ENCODE results near the gene ANKRD34A.

- TF ChIP-seq CTCF (conservative IDR thresholded peaks at IDR 0.05; ENCODE audit: low read depth in 2 of 2): no peak
- no peak for TF ChIP-seq POLR2AphosphoS5 (IDR thresholded peaks at IDR 0.05; ENCODE audit: low read depth)
- TF ChIP-seq REST (IDR thresholded peaks at IDR 0.05; ENCODE audit: unreplicated experiment): no peak
- no peak for TF ChIP-seq EZH2 (IDR thresholded peaks at IDR 0.05; ENCODE audit: low read depth, unreplicated experiment)
- no peak for TF ChIP-seq JUNB (IDR thresholded peaks at IDR 0.05; ENCODE audit: unreplicated experiment)
- no peak for TF ChIP-seq EZH2phosphoT487 (IDR thresholded peaks at IDR 0.05; ENCODE audit: unreplicated experiment)
- no peak for TF ChIP-seq STAT1 (IDR thresholded peaks at IDR 0.05; ENCODE audit: unreplicated experiment)
These were observed 35.1 kb upstream of the ANKRD34A start for GRCh38 chr1:145999321-146000024.
